ENCODE data around the gene C3orf49. TPM values are rescaled to one million over a fixed set of nuclear protein-coding genes. Genes with fewer than 3 reads are reported as not detected.

Gene C3orf49
- total and polyA plus RNA-seq, 7 donors: not detected

GRCh38 chr3:63798544-63798943 is 20.6 kb upstream of the C3orf49 start:
- 75 to 92% methylated on average over 2 of the region's 2 CpGs for WGBS, 2 donors
- no peak overlapping the region for H3K4me3 ChIP-seq
- no peaks in the 10 kb centered on the region for H3K27me3 ChIP-seq
- intact Hi-C loops (cut with DNase I): no loop called here
- H3K9me3 ChIP-seq: no peaks in the 10 kb centered on the region
- H3K36me3 ChIP-seq: no peaks in the 10 kb centered on the region
- no peak overlapping the region for H3K27ac ChIP-seq
- DNase-seq: no peak
- H3K4me1 ChIP-seq: no peaks in the 10 kb centered on the region
- TF ChIP-seq POLR2A (IDR thresholded peaks at IDR 0.05) (no peak), POLR2AphosphoS5 (IDR thresholded peaks at IDR 0.05) (no peak), EP300 (IDR thresholded peaks at IDR 0.05) (no peak)
- TF ChIP-seq, protein P1, sequence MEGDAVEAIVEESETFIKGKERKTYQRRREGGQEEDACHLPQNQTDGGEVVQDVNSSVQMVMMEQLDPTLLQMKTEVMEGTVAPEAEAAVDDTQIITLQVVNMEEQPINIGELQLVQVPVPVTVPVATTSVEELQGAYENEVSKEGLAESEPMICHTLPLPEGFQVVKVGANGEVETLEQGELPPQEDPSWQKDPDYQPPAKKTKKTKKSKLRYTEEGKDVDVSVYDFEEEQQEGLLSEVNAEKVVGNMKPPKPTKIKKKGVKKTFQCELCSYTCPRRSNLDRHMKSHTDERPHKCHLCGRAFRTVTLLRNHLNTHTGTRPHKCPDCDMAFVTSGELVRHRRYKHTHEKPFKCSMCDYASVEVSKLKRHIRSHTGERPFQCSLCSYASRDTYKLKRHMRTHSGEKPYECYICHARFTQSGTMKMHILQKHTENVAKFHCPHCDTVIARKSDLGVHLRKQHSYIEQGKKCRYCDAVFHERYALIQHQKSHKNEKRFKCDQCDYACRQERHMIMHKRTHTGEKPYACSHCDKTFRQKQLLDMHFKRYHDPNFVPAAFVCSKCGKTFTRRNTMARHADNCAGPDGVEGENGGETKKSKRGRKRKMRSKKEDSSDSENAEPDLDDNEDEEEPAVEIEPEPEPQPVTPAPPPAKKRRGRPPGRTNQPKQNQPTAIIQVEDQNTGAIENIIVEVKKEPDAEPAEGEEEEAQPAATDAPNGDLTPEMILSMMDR (IDR thresholded peaks at IDR 0.05): no peak

DNA sequence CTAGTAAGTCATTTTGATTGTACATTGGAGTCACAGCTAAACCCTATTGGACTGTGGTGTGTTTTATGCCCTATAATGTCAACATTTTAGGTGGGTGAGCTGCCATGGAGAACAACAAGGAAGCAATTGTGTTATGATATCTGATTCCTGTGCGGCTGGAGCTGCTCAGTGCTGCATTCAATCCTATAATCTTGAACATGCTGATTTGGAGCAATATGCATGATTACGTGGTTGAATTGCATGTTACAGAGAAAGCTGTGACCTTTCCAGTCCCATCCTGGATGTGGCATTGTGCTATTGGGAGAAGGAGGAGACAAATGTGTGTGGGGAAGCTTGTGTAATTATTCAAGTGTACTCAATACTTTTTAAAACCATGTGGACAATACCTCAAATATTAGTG is 20.1 kb upstream of the C3orf49 start:
- intact Hi-C loops (cut with DNase I): no loop called here

GRCh38 chr3:63800097-63800496 is 19.0 kb upstream of the C3orf49 start:
- Histone ChIP-seq H3K4me1 (no peaks in the 10 kb centered on the region), H3K36me3 (no peaks in the 10 kb centered on the region), H3K27ac (no peak overlapping the region), H3K27me3 (no peaks in the 10 kb centered on the region), H3K9me3 (no peaks in the 10 kb centered on the region), H3K4me3 (no peak overlapping the region)
- intact Hi-C loops (cut with DNase I): no loop called here
- TF ChIP-seq POLR2AphosphoS5 (IDR thresholded peaks at IDR 0.05) (no peak), EP300 (IDR thresholded peaks at IDR 0.05) (no peak), POLR2A (IDR thresholded peaks at IDR 0.05) (no peak)
- TF ChIP-seq, protein P1 (IDR thresholded peaks at IDR 0.05): no peak
- WGBS, 2 donors: 69% methylated on average over 5 of the region's 5 CpGs
- no peak for DNase-seq

More for the DNA sequence above, 20.1 kb upstream of the C3orf49 start:
- no peaks in the 10 kb centered on the region for H3K27me3 ChIP-seq
- WGBS, 2 donors: 16 to 70% methylated on average over 2 of the region's 2 CpGs
- H3K27ac ChIP-seq: no peak overlapping the region
- H3K4me3 ChIP-seq: no peak overlapping the region
- no peak for TF ChIP-seq POLR2AphosphoS5 (IDR thresholded peaks at IDR 0.05)
- TF ChIP-seq EP300 (IDR thresholded peaks at IDR 0.05): no peak
- TF ChIP-seq, protein P1 (IDR thresholded peaks at IDR 0.05): no peak
- TF ChIP-seq POLR2A (IDR thresholded peaks at IDR 0.05): no peak
- no peaks in the 10 kb centered on the region for H3K9me3 ChIP-seq
- no peak for DNase-seq
- H3K36me3 ChIP-seq: no peaks in the 10 kb centered on the region
- H3K4me1 ChIP-seq: no peaks in the 10 kb centered on the region

DNA sequence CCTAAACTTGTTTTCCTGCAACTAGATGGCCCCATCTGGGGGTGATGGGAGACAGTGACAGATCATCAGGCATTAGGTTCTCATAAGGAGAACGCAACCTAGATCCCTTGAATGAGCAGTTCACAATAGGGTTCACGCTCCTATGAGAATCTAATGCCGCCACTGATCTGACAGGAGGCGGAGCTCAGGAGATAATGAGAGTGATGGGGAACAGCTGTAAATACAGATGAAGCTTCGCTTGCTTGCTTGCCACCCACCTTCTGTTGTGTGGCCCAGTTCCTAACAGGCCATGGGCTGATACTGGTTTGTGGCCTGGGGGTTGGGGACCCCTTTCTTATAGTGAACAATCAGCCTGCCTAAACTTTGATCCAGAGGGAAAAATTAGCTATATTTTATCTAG is 15.2 kb upstream of the C3orf49 start:
- intact Hi-C loops (cut with DNase I): no loop called here
- H3K36me3 ChIP-seq: no peaks in the 10 kb centered on the region
- no peaks in the 10 kb centered on the region for H3K27me3 ChIP-seq
- H3K9me3 ChIP-seq: no peaks in the 10 kb centered on the region
- 89 to 94% methylated on average over 5 of the region's 5 CpGs for WGBS, 2 donors
- TF ChIP-seq, protein P1 (IDR thresholded peaks at IDR 0.05): no peak
- TF ChIP-seq POLR2A (IDR thresholded peaks at IDR 0.05) (no peak), EP300 (IDR thresholded peaks at IDR 0.05) (no peak), POLR2AphosphoS5 (IDR thresholded peaks at IDR 0.05) (no peak)
- no peak for DNase-seq
- no peaks in the 10 kb centered on the region for H3K4me1 ChIP-seq
- no peak overlapping the region for H3K27ac ChIP-seq
- H3K4me3 ChIP-seq: no peak overlapping the region

- no peak for TF ChIP-seq POLR2AphosphoS5 (IDR thresholded peaks at IDR 0.05)
- TF ChIP-seq POLR2A (IDR thresholded peaks at IDR 0.05): no peak
- no peak for TF ChIP-seq EP300 (IDR thresholded peaks at IDR 0.05)
- TF ChIP-seq, protein P1 (IDR thresholded peaks at IDR 0.05): no peak
- Histone ChIP-seq H3K36me3 (no peaks in the 10 kb centered on the region), H3K27me3 (no peaks in the 10 kb centered on the region), H3K4me3 (no peak overlapping the region), H3K4me1 (no peaks in the 10 kb centered on the region), H3K27ac (no peak overlapping the region), H3K9me3 (no peaks in the 10 kb centered on the region)
- no peak for DNase-seq
- intact Hi-C loops (cut with DNase I): no loop called here
- 82 to 90% methylated on average over 5 of the region's 5 CpGs for WGBS, 2 donors
Measured at GRCh38 chr3:63807961-63808565, 11.0 kb upstream of the C3orf49 start.
